HCT116 (cell line): ENCODE data around the gene WNT2B. TPM values are rescaled to one million over a fixed set of nuclear protein-coding genes. Genes with fewer than 3 reads are reported as not detected.

Source experiments
- ATAC-seq: fragments of 200-7000 bp; cut with Tn5 transposase; 2 replicates; pipeline ENCODE4 v1.9.1; 2020; ENCODE audit warnings: mild to moderate bottlenecking, moderate library complexity
- BruUV-seq: library from RNA; stranded (reverse); fragments of 400-500 nt; replicated peaks from 2 replicates; lab custom pipeline; 2021; lab: Mats Ljungman, UMichigan
- CTCF ChIA-PET: fragments of 300-600 bp; sonication (Branson Sonifier 250); formaldehyde crosslinking; loops from one replicate; lab custom pipeline; 2021; ENCODE audit warnings: antibody characterized with exemption; lab: Charles Lee
- POLR2A ChIA-PET: fragments of 300-600, 350-600 bp; sonication (Branson Sonifier 250); formaldehyde crosslinking; loops from one replicate; lab custom pipeline; 2021; ENCODE audit warnings: antibody characterized with exemption; lab: Charles Lee
- RAD21 ChIA-PET, 2 experiments: fragments of 300-600 bp; sonication (Branson Sonifier 250); formaldehyde crosslinking; loops; one replicate each; lab custom pipeline; 2023; ENCODE audit warnings: low total read pairs in 2 of 2; ENCODE audit not compliant: uncharacterized antibody in 2 of 2, unreplicated experiment in 2 of 2, low non-redundant PET in 1 of 2; lab: Charles Lee
- DNase-seq: peaks from one replicate; pipeline ENCODE4 v3.0.0-alpha.2; 2010; ENCODE audit warnings: low read depth, low spot score
- H2AFZ ChIP-seq: fragments of 200-600 bp; shearing (Covaris generic), sonication (generic); 2 replicates; pipeline ENCODE4 v1.6.1; 2017; ENCODE audit warnings: low read depth, mixed run types, mixed read lengths, antibody characterized with exemption, low read length; ENCODE audit not compliant: poor library complexity, severe bottlenecking
- H3K27ac ChIP-seq: 2 replicates; pipeline ENCODE4 v1.5.1; 2012; ENCODE audit warnings: low read depth, low read length
- H3K27me3 ChIP-seq: fragments of 200-600 bp; sonication (generic); 2 replicates; pipeline ENCODE4 v1.6.1; 2016; ENCODE audit warnings: mixed run types, low read length, mixed read lengths; ENCODE audit not compliant: insufficient read depth
- H3K36me3 ChIP-seq, 2 experiments: fragments of 200-500 bp in 1 of 2; fragments of 200-600 bp in 1 of 2; sonication (Bioruptor generic) in 1 of 2; sonication (generic) in 1 of 2; 2 replicates each; pipeline versions ENCODE4 v1.5.1 to v1.6.1; 2014 to 2016; ENCODE audit warnings: low read length in 2 of 2, inconsistent platforms in 1 of 2, mixed read lengths in 1 of 2, mixed run types in 1 of 2; ENCODE audit not compliant: insufficient read depth in 2 of 2, control insufficient read depth in 1 of 2
- H3K4me1 ChIP-seq, 2 experiments: fragments of 200-600 bp in 1 of 2; sonication (generic) in 1 of 2; 2 replicates each; pipeline versions ENCODE4 v1.5.1 to v1.6.1; 2012 to 2017; ENCODE audit warnings: low read length in 2 of 2, inconsistent platforms in 1 of 2, mild to moderate bottlenecking in 1 of 2, mixed read lengths in 1 of 2, mixed run types in 1 of 2, moderate library complexity in 1 of 2; ENCODE audit not compliant: insufficient read depth in 2 of 2, control insufficient read depth in 1 of 2
- H3K4me2 ChIP-seq: fragments of 200-600 bp; sonication (generic); 2 replicates; pipeline ENCODE4 v1.6.1; 2017; ENCODE audit warnings: mixed run types, low read length, mixed read lengths
- H3K4me3 ChIP-seq, 2 experiments: fragments of 200-600 bp in 1 of 2; sonication (generic) in 1 of 2; replicated peaks in 1 of 2; 2 replicates each; pipeline ENCODE4 v1.5.1; 2011 to 2016; ENCODE audit warnings: low read length in 2 of 2, control low read depth in 1 of 2, low read depth in 1 of 2, mild to moderate bottlenecking in 1 of 2, mixed read lengths in 1 of 2, mixed run types in 1 of 2
- H3K79me2 ChIP-seq: fragments of 200-600 bp; sonication (generic); 2 replicates; pipeline ENCODE4 v1.6.1; 2017; ENCODE audit warnings: mild to moderate bottlenecking, mixed run types, low read length, moderate library complexity, mixed read lengths; ENCODE audit not compliant: insufficient read depth
- H3K9ac ChIP-seq: fragments of 200-600 bp; sonication (generic); 2 replicates; pipeline ENCODE4 v1.6.1; 2016; ENCODE audit warnings: low read length, mixed read lengths
- H3K9me2 ChIP-seq: fragments of 200-600 bp; sonication (generic), shearing (Covaris generic); 2 replicates; pipeline ENCODE4 v1.6.1; 2017; ENCODE audit warnings: mixed run types, mild to moderate bottlenecking, moderate library complexity; ENCODE audit not compliant: insufficient read depth
- H3K9me3 ChIP-seq, 2 experiments: fragments of 200-500 bp in 1 of 2; fragments of 200-600 bp in 1 of 2; sonication (Bioruptor generic) in 1 of 2; sonication (generic) in 1 of 2; 2 replicates each; pipeline ENCODE4 v1.6.1; 2014 to 2017; ENCODE audit warnings: low read length in 2 of 2, mixed read lengths in 2 of 2, inconsistent platforms in 1 of 2, low read depth in 1 of 2, mild to moderate bottlenecking in 1 of 2, mixed run types in 1 of 2, moderate library complexity in 1 of 2; ENCODE audit not compliant: control insufficient read depth in 1 of 2, insufficient read depth in 1 of 2
- H4K20me1 ChIP-seq: fragments of 200-600 bp; sonication (generic), shearing (Covaris generic); 2 replicates; pipeline ENCODE4 v1.6.1; 2017; ENCODE audit warnings: mixed run types, mild to moderate bottlenecking, moderate library complexity; ENCODE audit not compliant: insufficient read depth
- ATF3 ChIP-seq: IDR thresholded peaks from 2 replicates; pipeline ENCODE4 v1.6.1; 2012
- CEBPB ChIP-seq: IDR thresholded peaks from 2 replicates; pipeline ENCODE4 v1.6.1; 2012; ENCODE audit warnings: low read depth
- CTCF ChIP-seq, 3 experiments: fragments of 200-600 bp in 1 of 3; sonication (generic) in 1 of 3; IDR thresholded peaks in 2 of 3; conservative IDR thresholded peaks in 1 of 3; 2 replicates each; pipeline ENCODE4 v1.5.1; 2012 to 2017; ENCODE audit warnings: low read depth in 2 of 3, low read length in 2 of 3, antibody characterized with exemption in 1 of 3, borderline replicate concordance in 1 of 3, control low read depth in 1 of 3, mild to moderate bottlenecking in 1 of 3, mixed read lengths in 1 of 3, mixed run types in 1 of 3, moderate library complexity in 1 of 3; ENCODE audit not compliant: insufficient read depth in 1 of 3
- ELF1 ChIP-seq: IDR thresholded peaks from 2 replicates; pipeline ENCODE4 v1.6.1; 2012; ENCODE audit warnings: low read depth, borderline replicate concordance
- MAX ChIP-seq: IDR thresholded peaks from 2 replicates; pipeline ENCODE4 v1.6.1; 2012
- RAD21 ChIP-seq: IDR thresholded peaks from 2 replicates; pipeline ENCODE4 v1.6.1; 2012; ENCODE audit warnings: low read depth, mild to moderate bottlenecking
- ZFX ChIP-seq: fragments of 450-650 bp; IDR thresholded peaks from 2 replicates; pipeline ENCODE4 v1.6.1; 2017
- intact Hi-C: fragments of 100-400 bp; cut with micrococcal nuclease; formaldehyde crosslinking; loops from 2 replicates; pipeline ENCODE4 v1.10.0; 2022
- total RNA-seq: library from RNA; stranded (reverse); gene quantifications from one replicate; pipeline ENCODE4 v1.2.1, GENCODE V29; 2021; ENCODE audit not compliant: unreplicated experiment

WNT2B gene
- total RNA-seq, 1 experiment from 2014 or later, result 1.5 TPM

GRCh38 chr1:112501810-112502641 is 6.7 kb upstream of the WNT2B start:
- no peaks in the 10 kb centered on the region for H3K9me2 ChIP-seq
- peak overlapping the region; percentile 28 to 50 for H3K4me3 ChIP-seq
- peak overlapping the region; percentile 68 for H3K4me2 ChIP-seq
- DNase-seq (no peak), ATAC-seq (peak; percentile 78)
- H3K9me3 ChIP-seq, result no peaks in the 10 kb centered on the region
- POLR2A ChIA-PET, result no interaction called here
- RAD21 ChIA-PET, result no interaction called here
- no TSS peak for BruUV-seq
- CTCF ChIA-PET, result interaction anchor here (1.1 to 1.7 kb wide), 5 partner anchors 9 to 206 kb away, joined by 3 to 11 read pairs (median 4); partner anchors contain the start of gene ST7L
- no peaks in the 10 kb centered on the region for H3K79me2 ChIP-seq
- 0 out of 2 replicates have a peak overlapping the region, but pooled peaks have one; percentile 25 for H3K9ac ChIP-seq
- intact Hi-C loops, result loop anchor here (10.0 kb wide), 1 partner anchor 113 kb away; the partner anchor contains the start of genes CAPZA1 and ST7L
- H4K20me1 ChIP-seq, result no peaks in the 10 kb centered on the region
- H3K27me3 ChIP-seq, result no peaks in the 10 kb centered on the region
- no peak overlapping the region for H3K27ac ChIP-seq
- peaks cover 0 to 8% of the 10 kb centered on the region in 2 experiments; a peak in 1 of 4 replicates for H3K4me1 ChIP-seq
- H3K36me3 ChIP-seq, result no peaks in the 10 kb centered on the region
- TF ChIP-seq ZFX (peak; percentile 22; the same call in 1 of the 2 replicates), CTCF (IDR thresholded peaks at IDR 0.05 in 2 of 3, conservative IDR thresholded peaks at IDR 0.05 in 1 of 3; ENCODE audit: borderline replicate concordance in 1 of 3, insufficient read depth in 1 of 3, low read depth in 2 of 3, low read length in 2 of 3) (peak; percentile 27 to 35 (median 33); a peak in 4 of 6 replicates), ELF1 (no peak), CEBPB (no peak), ATF3 (no peak), MAX (peak; percentile 47; the same call in 1 of the 2 replicates), RAD21 (peak; percentile 59)
- TF ChIP-seq, all 23 proteins: peak for 4
- peak overlapping the region; percentile 48 for H2AFZ ChIP-seq
